HG03045 (cell line): ENCODE results near the gene MYLK3.
A peak's percentile ranks its signal among the peaks of the same experiment; 100 is the strongest.
"Not testable (repeated sequence)": the region's sequence is repeated elsewhere in the genome, so short reads cannot be mapped to it uniquely, and the experiment has no call there.

Source experiments
- ATAC-seq: cut with Tn5 transposase; IDR thresholded peaks from one replicate; pipeline ENCODE4 v1.9.1; 2021; ENCODE audit warnings: mild to moderate bottlenecking, moderate library complexity; ENCODE audit not compliant: unreplicated experiment

The MYLK3 gene

GRCh38 chr16:46747777-46748651, at the start of gene MYLK3:
MYLK3 (minus strand) TSS chr16:46748344; CDS start chr16:46748193, 151 bp downstream.
- ATAC-seq = no peak

GRCh38 chr16:46797501-46797900, 49.4 kb upstream of the MYLK3 start:
- ATAC-seq = no peak

- ATAC-seq = no peak
Measured at GRCh38 chr16:46796764-46797269, 48.7 kb upstream of the MYLK3 start.

GRCh38 chr16:46793841-46794240, 45.7 kb upstream of the MYLK3 start:
- no peak for ATAC-seq

- no peak for ATAC-seq
Measured at GRCh38 chr16:46790599-46791270, 42.6 kb upstream of the MYLK3 start.

- peak; percentile 89 for ATAC-seq
Measured at GRCh38 chr16:46789499-46790414, 41.6 kb upstream of the MYLK3 start.

- ATAC-seq = no peak
Measured at GRCh38 chr16:46788891-46789474, 40.8 kb upstream of the MYLK3 start.

GRCh38 chr16:46787909-46788308, 39.8 kb upstream of the MYLK3 start:
- no peak for ATAC-seq

- no peak for ATAC-seq
Measured at GRCh38 chr16:46785076-46785845, 37.1 kb upstream of the MYLK3 start.

- not testable (repeated sequence) for ATAC-seq
Measured at GRCh38 chr16:46784569-46784968, 36.4 kb upstream of the MYLK3 start.

GRCh38 chr16:46783800-46784199, 35.7 kb upstream of the MYLK3 start:
- no peak for ATAC-seq

GRCh38 chr16:46782320-46782719, 34.2 kb upstream of the MYLK3 start:
- no peak for ATAC-seq

- ATAC-seq = no peak
Measured at GRCh38 chr16:46777804-46778203, 29.7 kb upstream of the MYLK3 start.

- ATAC-seq = no peak
Measured at GRCh38 chr16:46775214-46775613, 27.1 kb upstream of the MYLK3 start.

GRCh38 chr16:46774743-46775177, 26.6 kb upstream of the MYLK3 start:
- no peak for ATAC-seq

GRCh38 chr16:46772463-46772862, 24.3 kb upstream of the MYLK3 start:
- no peak for ATAC-seq

GRCh38 chr16:46768809-46769208, 20.7 kb upstream of the MYLK3 start:
- no peak for ATAC-seq

- ATAC-seq = no peak
Measured at GRCh38 chr16:46765050-46765449, 16.9 kb upstream of the MYLK3 start.

GRCh38 chr16:46763147-46763546, 15.0 kb upstream of the MYLK3 start:
- no peak for ATAC-seq

- ATAC-seq = no peak
Measured at GRCh38 chr16:46762583-46762982, 14.4 kb upstream of the MYLK3 start.
